IMR-90 (cell line): ENCODE data around the gene EPHX1. TPM values are rescaled to one million over a fixed set of nuclear protein-coding genes. Genes with fewer than 3 reads are reported as not detected.

Source experiments
- ATAC-seq: fragments of 200-7000 bp; cut with Tn5 transposase; 2 replicates; pipeline ENCODE4 v1.9.1; 2020; ENCODE audit warnings: low read depth, mild to moderate bottlenecking, moderate library complexity
- BruUV-seq: library from RNA; stranded (reverse); fragments of 400-500 nt; replicated peaks from 2 replicates; lab custom pipeline; 2021; lab: Mats Ljungman, UMichigan
- CTCF ChIA-PET: fragments of 300-600 bp; formaldehyde crosslinking; extraction: SDS; loops from one replicate; lab custom pipeline; 2021; ENCODE audit warnings: antibody characterized with exemption; lab: Yijun Ruan, JAX
- POLR2A ChIA-PET: fragments of 300-600 bp; sonication (Branson Sonifier 250); formaldehyde crosslinking; loops from one replicate; lab custom pipeline; 2022; ENCODE audit warnings: antibody characterized with exemption; ENCODE audit not compliant: unreplicated experiment; lab: Charles Lee
- DNase-seq: peaks from one replicate; pipeline ENCODE4 v3.0.0; 2013
- H2AFZ ChIP-seq: replicated peaks from 2 replicates; pipeline ENCODE3; 2013; ENCODE audit warnings: low read length, mild to moderate bottlenecking; ENCODE audit not compliant: poor library complexity
- H2AK5ac ChIP-seq: 2 replicates; pipeline ENCODE4 v1.6.1; 2013; ENCODE audit warnings: low read depth, low read length, inconsistent platforms
- H2AK9ac ChIP-seq: replicated peaks from 2 replicates; pipeline ENCODE3; 2013; ENCODE audit warnings: mild to moderate bottlenecking, low read depth, low read length, moderate library complexity; ENCODE audit not compliant: poor library complexity
- H2BK120ac ChIP-seq: 2 replicates; pipeline ENCODE4 v1.6.1; 2013; ENCODE audit warnings: low read depth, low read length, inconsistent platforms
- H2BK15ac ChIP-seq: 3 replicates; pipeline ENCODE4 v1.6.1; 2013; ENCODE audit warnings: low read depth, low read length, inconsistent platforms
- H2BK20ac ChIP-seq: 2 replicates; pipeline ENCODE4 v1.6.1; 2013; ENCODE audit warnings: low read depth, mild to moderate bottlenecking, inconsistent platforms, low read length, moderate library complexity
- H2BK5ac ChIP-seq: 2 replicates; pipeline ENCODE4 v1.6.1; 2013; ENCODE audit warnings: mild to moderate bottlenecking, low read depth, low read length, inconsistent platforms; ENCODE audit not compliant: poor library complexity, severe bottlenecking
- H3K14ac ChIP-seq: replicated peaks from 2 replicates; pipeline ENCODE4 v1.6.1; 2013; ENCODE audit warnings: low read depth, low read length, inconsistent platforms
- H3K18ac ChIP-seq: 2 replicates; pipeline ENCODE4 v1.6.1; 2013; ENCODE audit warnings: low read depth, low read length, control low read depth
- H3K23ac ChIP-seq: 2 replicates; pipeline ENCODE4 v1.6.1; 2013; ENCODE audit warnings: low read depth, low read length, inconsistent platforms
- H3K27ac ChIP-seq: 2 replicates; pipeline ENCODE4 v1.5.1; 2013; ENCODE audit warnings: mild to moderate bottlenecking, control low read depth, low read length; ENCODE audit not compliant: insufficient read depth
- H3K27me3 ChIP-seq: 2 replicates; pipeline ENCODE4 v1.6.1; 2013; ENCODE audit warnings: low read length; ENCODE audit not compliant: control insufficient read depth, insufficient read depth
- H3K36me3 ChIP-seq: 2 replicates; pipeline ENCODE4 v1.6.1; 2013; ENCODE audit warnings: low read length, mixed read lengths; ENCODE audit not compliant: control insufficient read depth, insufficient read depth
- H3K4ac ChIP-seq: 2 replicates; pipeline ENCODE4 v1.6.1; 2013; ENCODE audit warnings: low read depth, low read length, inconsistent platforms
- H3K4me1 ChIP-seq: 2 replicates; pipeline ENCODE4 v1.6.1; 2013; ENCODE audit warnings: low read length, mixed read lengths; ENCODE audit not compliant: control insufficient read depth, insufficient read depth
- H3K4me2 ChIP-seq: 2 replicates; pipeline ENCODE4 v1.6.1; 2013; ENCODE audit warnings: low read depth, mild to moderate bottlenecking, control low read depth, low read length, moderate library complexity
- H3K4me3 ChIP-seq: 2 replicates; pipeline ENCODE4 v1.5.1; 2013; ENCODE audit warnings: low read depth, mild to moderate bottlenecking, control low read depth, low read length, moderate library complexity; ENCODE audit not compliant: insufficient read depth
- H3K56ac ChIP-seq: 2 replicates; pipeline ENCODE4 v1.6.1; 2013; ENCODE audit warnings: low read length, inconsistent platforms; ENCODE audit not compliant: insufficient read depth; ENCODE audit errors: extremely low read depth
- H3K79me1 ChIP-seq, 2 experiments: 2 replicates each; pipeline ENCODE4 v1.6.1; 2013; ENCODE audit warnings: low read length in 2 of 2, inconsistent platforms in 1 of 2, low read depth in 1 of 2
- H3K9ac ChIP-seq: 2 replicates; pipeline ENCODE4 v1.6.1; 2013; ENCODE audit warnings: low read depth, low read length, control low read depth
- H3K9me1 ChIP-seq: 2 replicates; pipeline ENCODE4 v1.6.1; 2013; ENCODE audit warnings: low read length, inconsistent platforms; ENCODE audit not compliant: insufficient read depth
- H3K9me3 ChIP-seq: 2 replicates; pipeline ENCODE4 v1.6.1; 2013; ENCODE audit warnings: low read length; ENCODE audit not compliant: control insufficient read depth, insufficient read depth
- H4K20me1 ChIP-seq: 2 replicates; pipeline ENCODE4 v1.6.1; 2013; ENCODE audit warnings: low read length, inconsistent platforms; ENCODE audit not compliant: insufficient read depth
- H4K5ac ChIP-seq: 2 replicates; pipeline ENCODE4 v1.6.1; 2013; ENCODE audit warnings: mild to moderate bottlenecking, low read depth, low read length, control low read depth
- H4K8ac ChIP-seq, 2 experiments: 2 replicates each; pipeline ENCODE4 v1.6.1; 2013; ENCODE audit warnings: low read depth in 2 of 2, low read length in 2 of 2, control low read depth in 1 of 2, inconsistent platforms in 1 of 2
- H4K91ac ChIP-seq: 2 replicates; pipeline ENCODE4 v1.6.1; 2013; ENCODE audit warnings: low read depth, low read length, inconsistent platforms; ENCODE audit not compliant: insufficient read depth
- WGBS, 2 experiments: methylation state at CpG; one replicate each; pipeline versions ENCODE4 v1.1.5 to v1.1.7; 2013; ENCODE audit warnings: missing lambda C conversion rate in 2 of 2; ENCODE audit not compliant: insufficient read length in 1 of 2; ENCODE audit errors: extremely low coverage in 2 of 2; 5-methylcytosine and 5-hydroxymethylcytosine counted together
- dilution Hi-C: fragments of 300-500 bp; cut with HindIII; formaldehyde crosslinking; loops from one replicate; pipeline ENCODE4 v1.14.3; 2018; ENCODE audit warnings: low sequenced_read_pairs; ENCODE audit not compliant: unreplicated experiment
- in situ Hi-C: fragments of 300-500 bp; cut with MboI; formaldehyde crosslinking; loops from 3 replicates; pipeline ENCODE4 v1.14.3; 2019; ENCODE audit warnings: low sequenced_read_pairs, inconsistent platforms, mixed read lengths
- intact Hi-C: fragments of 100-400 bp; cut with micrococcal nuclease; formaldehyde crosslinking; loops from 2 replicates; pipeline ENCODE4 v1.10.0; 2022
- polyA plus RNA-seq, 3 experiments: library from polyadenylated mRNA; depleted of rRNA; stranded (reverse); fragments of >200 nt; gene quantifications; 2 replicates each; pipeline ENCODE4 v1.2.3, GENCODE V29; 2012; ENCODE audit warnings: low replicate concordance in 1 of 3
- total RNA-seq: library from RNA; depleted of rRNA; stranded (reverse); fragments of >200 nt; gene quantifications from 2 replicates; pipeline ENCODE4 v1.2.3, GENCODE V29; 2012
- TF ChIP-seq, protein P1 (sequence below): fragments of 150-350 bp; IDR thresholded peaks from 2 replicates; pipeline ENCODE4 v1.6.1; 2016; ENCODE audit warnings: low read depth, mild to moderate bottlenecking, low read length, moderate library complexity, borderline replicate concordance

Gene EPHX1
- total and polyA plus RNA-seq, 2 of the 4 experiments (the other 2 are of a cell fraction), result 20.3 to 46.3 TPM

DNA sequence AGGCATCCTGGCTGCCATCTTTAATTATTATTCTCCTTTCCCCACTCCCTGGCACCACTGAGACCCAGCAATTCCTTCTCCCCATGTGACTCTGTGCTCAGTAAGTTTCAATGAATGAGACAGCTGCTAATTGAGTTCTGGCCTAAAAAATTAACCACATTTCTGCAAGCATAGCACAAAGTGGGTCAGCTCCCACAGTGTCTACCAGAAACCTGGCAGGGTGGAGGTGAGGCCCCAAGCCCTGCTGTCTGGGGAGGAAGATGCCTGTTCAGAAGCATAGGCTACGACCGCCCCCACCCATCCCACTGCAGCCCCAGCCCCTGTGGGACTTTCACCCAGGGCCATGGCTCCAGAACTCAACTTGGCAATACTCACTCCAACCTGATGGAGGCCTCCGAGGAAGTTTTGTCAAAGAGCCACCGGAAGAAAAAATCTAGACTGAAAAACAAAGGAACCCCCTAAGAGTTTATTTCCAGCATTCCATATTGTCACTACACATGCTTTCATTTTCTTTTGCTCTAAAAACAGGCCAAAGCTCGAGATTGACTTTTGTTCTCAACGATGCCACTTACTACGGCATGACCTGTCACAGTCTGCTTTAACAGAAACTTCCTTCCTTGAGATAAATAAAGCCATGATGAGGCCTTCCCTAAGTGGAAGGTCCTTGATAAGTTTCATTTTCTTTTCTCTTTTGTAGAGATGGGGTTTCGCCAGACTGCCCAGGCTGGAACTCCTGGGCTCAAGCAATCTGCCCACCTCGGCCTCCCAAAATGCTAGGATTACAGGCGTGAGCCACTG lies 45.8 kb downstream of the EPHX1 start:
- DNase-seq, result no peak
- H3K36me3 ChIP-seq, result peaks cover 39% of the 10 kb centered on the region
- no peaks in the 10 kb centered on the region for H3K9me3 ChIP-seq
- ATAC-seq, result no peak
- no peaks in the 10 kb centered on the region; the same call in 1 of the 2 replicates for H4K20me1 ChIP-seq
- no peak overlapping the region for H3K27ac ChIP-seq
- no peak overlapping the region for H4K5ac ChIP-seq
- H4K91ac ChIP-seq, result no peak overlapping the region
- H2AFZ ChIP-seq, result no peak overlapping the region
- WGBS, 2 experiments, result 73% methylated on average over 3 of the region's 10 CpGs; no CpG with 5 or more reads in 1 of the 2 experiments
- CTCF ChIA-PET, result no interaction called here
- no peak overlapping the region for H2BK20ac ChIP-seq
- no peak overlapping the region for H3K4ac ChIP-seq
- H3K9ac ChIP-seq, result no peak overlapping the region
- H2BK5ac ChIP-seq, result no peak overlapping the region
- H3K79me1 ChIP-seq, result no peaks in the 10 kb centered on the region
- no peak overlapping the region for H3K4me3 ChIP-seq
- no peak overlapping the region for H4K8ac ChIP-seq
- no peak overlapping the region for H3K56ac ChIP-seq
- TF ChIP-seq, protein P1, sequence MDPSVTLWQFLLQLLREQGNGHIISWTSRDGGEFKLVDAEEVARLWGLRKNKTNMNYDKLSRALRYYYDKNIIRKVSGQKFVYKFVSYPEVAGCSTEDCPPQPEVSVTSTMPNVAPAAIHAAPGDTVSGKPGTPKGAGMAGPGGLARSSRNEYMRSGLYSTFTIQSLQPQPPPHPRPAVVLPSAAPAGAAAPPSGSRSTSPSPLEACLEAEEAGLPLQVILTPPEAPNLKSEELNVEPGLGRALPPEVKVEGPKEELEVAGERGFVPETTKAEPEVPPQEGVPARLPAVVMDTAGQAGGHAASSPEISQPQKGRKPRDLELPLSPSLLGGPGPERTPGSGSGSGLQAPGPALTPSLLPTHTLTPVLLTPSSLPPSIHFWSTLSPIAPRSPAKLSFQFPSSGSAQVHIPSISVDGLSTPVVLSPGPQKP, result no peak
- no peak overlapping the region for H2BK15ac ChIP-seq
- H3K4me1 ChIP-seq, result no peaks in the 10 kb centered on the region
- H3K9me1 ChIP-seq, result peaks cover 6% of the 10 kb centered on the region
- H3K18ac ChIP-seq, result no peak overlapping the region
- POLR2A ChIA-PET, result no interaction called here
- H2AK5ac ChIP-seq, result no peak overlapping the region
- H3K4me2 ChIP-seq, result no peak overlapping the region
- in situ Hi-C loops (no loop called here), dilution Hi-C loops (no loop called here), intact Hi-C loops (no loop called here)
- no peak overlapping the region for H3K14ac ChIP-seq
- H3K23ac ChIP-seq, result no peak overlapping the region
- H3K27me3 ChIP-seq, result no peaks in the 10 kb centered on the region
- no TSS peak for BruUV-seq
- no peak overlapping the region for H2BK120ac ChIP-seq
- no peak overlapping the region for H2AK9ac ChIP-seq
